Measurements from ENCODE around the gene TRANK1.

DNA sequence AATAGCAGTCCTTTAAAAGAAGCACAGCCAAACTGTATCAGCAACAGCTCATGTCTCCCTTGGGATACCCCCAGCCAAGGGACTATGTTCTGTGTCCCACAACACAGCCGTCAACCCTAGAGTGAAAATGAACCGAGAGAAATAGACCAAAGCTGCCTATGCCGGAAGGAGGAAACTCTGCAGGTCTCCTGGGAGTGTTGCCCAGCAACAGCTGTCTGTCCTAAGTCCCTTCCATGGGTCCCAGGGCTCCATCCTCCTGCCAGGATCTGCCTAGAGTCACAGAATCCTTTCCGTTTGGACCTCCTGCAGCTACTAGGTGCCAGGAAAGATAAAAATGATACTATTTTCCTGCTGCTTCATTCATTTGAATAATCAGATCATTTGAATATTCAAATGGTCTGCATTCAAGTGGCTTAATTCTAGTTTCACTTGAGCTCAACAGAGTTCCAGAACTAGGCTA, 53.1 kb downstream of the TRANK1 start:
- TF ChIP-seq, protein P1, sequence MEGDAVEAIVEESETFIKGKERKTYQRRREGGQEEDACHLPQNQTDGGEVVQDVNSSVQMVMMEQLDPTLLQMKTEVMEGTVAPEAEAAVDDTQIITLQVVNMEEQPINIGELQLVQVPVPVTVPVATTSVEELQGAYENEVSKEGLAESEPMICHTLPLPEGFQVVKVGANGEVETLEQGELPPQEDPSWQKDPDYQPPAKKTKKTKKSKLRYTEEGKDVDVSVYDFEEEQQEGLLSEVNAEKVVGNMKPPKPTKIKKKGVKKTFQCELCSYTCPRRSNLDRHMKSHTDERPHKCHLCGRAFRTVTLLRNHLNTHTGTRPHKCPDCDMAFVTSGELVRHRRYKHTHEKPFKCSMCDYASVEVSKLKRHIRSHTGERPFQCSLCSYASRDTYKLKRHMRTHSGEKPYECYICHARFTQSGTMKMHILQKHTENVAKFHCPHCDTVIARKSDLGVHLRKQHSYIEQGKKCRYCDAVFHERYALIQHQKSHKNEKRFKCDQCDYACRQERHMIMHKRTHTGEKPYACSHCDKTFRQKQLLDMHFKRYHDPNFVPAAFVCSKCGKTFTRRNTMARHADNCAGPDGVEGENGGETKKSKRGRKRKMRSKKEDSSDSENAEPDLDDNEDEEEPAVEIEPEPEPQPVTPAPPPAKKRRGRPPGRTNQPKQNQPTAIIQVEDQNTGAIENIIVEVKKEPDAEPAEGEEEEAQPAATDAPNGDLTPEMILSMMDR (IDR thresholded peaks at IDR 0.05), result no peak
- no peak for TF ChIP-seq POLR2A (IDR thresholded peaks at IDR 0.05; ENCODE audit: low read depth)
- no peak for TF ChIP-seq EP300 (IDR thresholded peaks at IDR 0.05)

Measured in esophagus muscularis mucosa (tissue), 4 donors.